Vagina (tissue), 2 donors: ENCODE results near the gene MAPK12. TPM values are rescaled to one million over a fixed set of nuclear protein-coding genes. Genes with fewer than 3 reads are reported as not detected.

Source experiments
- DNase-seq, 2 donors: peaks; one replicate each; pipeline ENCODE4 v3.0.0-alpha.2; 2017; ENCODE audit errors: extremely low spot score in 2 of 2
- H3K27ac ChIP-seq: fragments of 200-600 bp; sonication (generic); one replicate; pipeline ENCODE4 v1.5.1; 2019
- H3K27me3 ChIP-seq: fragments of 200-600 bp; sonication (generic); one replicate; pipeline ENCODE4 v1.5.1; 2019
- H3K36me3 ChIP-seq, 2 donors: fragments of 200-600 bp; sonication (generic); one replicate each; pipeline ENCODE4 v1.5.1; 2017 to 2019
- H3K4me1 ChIP-seq: fragments of 200-600 bp; sonication (generic); one replicate; pipeline ENCODE4 v1.5.1; 2019
- H3K4me3 ChIP-seq, 2 donors: fragments of 200-600 bp; sonication (generic); 1 replicate in 1 of 2; 2 replicates in 1 of 2; pipeline ENCODE4 v1.5.1; 2016 to 2019
- H3K9me3 ChIP-seq: fragments of 200-600 bp; sonication (generic); one replicate; pipeline ENCODE4 v1.5.1; 2019
- POLR2A ChIP-seq, 2 donors: fragments of 450-650 bp; IDR thresholded peaks; one replicate each; pipeline ENCODE4 v1.6.1; 2017; ENCODE audit warnings: antibody characterized with exemption in 2 of 2, mild to moderate bottlenecking in 2 of 2, moderate library complexity in 2 of 2
- POLR2AphosphoS5 ChIP-seq, 2 donors: sonication (generic); formaldehyde crosslinking; IDR thresholded peaks; one replicate each; pipeline ENCODE4 v1.9.0; 2017; ENCODE audit warnings: antibody characterized with exemption in 2 of 2, mild to moderate bottlenecking in 2 of 2, low read depth in 1 of 2; ENCODE audit not compliant: insufficient read depth in 1 of 2
- intact Hi-C: fragments of 100-400 bp; cut with DNase I; formaldehyde crosslinking; loops from one replicate; pipeline ENCODE4 v1.15.1; 2023
- total RNA-seq: library from RNA; depleted of rRNA; stranded (reverse); fragments of >200 nt; gene quantifications from one replicate; pipeline ENCODE4 v1.2.3, GENCODE V29; 2016
- TF ChIP-seq, protein P1 (sequence below), 3 experiments: fragments of 450-650 bp in 2 of 3; fragments of 200-600 bp in 1 of 3; sonication (generic) in 1 of 3; IDR thresholded peaks; one replicate each; pipeline ENCODE4 v1.5.1; 2017 to 2019; ENCODE audit warnings: antibody characterized with exemption in 3 of 3, mild to moderate bottlenecking in 2 of 3, moderate library complexity in 2 of 3

The MAPK12 gene
- total RNA-seq, 1 donor from 2014 or later: 15.0 TPM

DNA sequence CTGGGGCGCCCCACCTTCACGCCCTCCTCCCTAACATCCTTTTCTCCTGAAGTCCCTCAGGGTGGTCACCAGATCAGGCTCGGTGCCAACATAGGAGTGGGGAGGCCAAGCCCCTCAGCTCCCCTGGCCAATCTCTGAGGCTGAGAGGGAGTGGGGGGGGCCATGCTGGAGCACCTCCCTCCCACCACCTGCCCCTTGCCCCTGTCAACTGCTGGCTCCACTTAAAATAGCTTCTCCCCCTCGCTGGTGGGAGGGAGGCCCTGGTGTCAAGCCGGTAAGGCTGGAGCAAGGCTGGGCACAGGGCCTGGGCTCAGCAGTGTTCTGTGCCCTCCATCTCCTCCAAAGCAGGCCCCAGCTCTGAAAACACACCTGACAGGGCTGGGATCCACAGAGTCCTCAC, 41.1 kb upstream of the MAPK12 start:
- intact Hi-C loops: no loop called here
- no peak for DNase-seq
- H3K4me1 ChIP-seq: peaks cover 83% of the 10 kb centered on the region
- H3K27me3 ChIP-seq: no peaks in the 10 kb centered on the region
- H3K27ac ChIP-seq: peak overlapping the region; percentile 90
- TF ChIP-seq, protein P1, sequence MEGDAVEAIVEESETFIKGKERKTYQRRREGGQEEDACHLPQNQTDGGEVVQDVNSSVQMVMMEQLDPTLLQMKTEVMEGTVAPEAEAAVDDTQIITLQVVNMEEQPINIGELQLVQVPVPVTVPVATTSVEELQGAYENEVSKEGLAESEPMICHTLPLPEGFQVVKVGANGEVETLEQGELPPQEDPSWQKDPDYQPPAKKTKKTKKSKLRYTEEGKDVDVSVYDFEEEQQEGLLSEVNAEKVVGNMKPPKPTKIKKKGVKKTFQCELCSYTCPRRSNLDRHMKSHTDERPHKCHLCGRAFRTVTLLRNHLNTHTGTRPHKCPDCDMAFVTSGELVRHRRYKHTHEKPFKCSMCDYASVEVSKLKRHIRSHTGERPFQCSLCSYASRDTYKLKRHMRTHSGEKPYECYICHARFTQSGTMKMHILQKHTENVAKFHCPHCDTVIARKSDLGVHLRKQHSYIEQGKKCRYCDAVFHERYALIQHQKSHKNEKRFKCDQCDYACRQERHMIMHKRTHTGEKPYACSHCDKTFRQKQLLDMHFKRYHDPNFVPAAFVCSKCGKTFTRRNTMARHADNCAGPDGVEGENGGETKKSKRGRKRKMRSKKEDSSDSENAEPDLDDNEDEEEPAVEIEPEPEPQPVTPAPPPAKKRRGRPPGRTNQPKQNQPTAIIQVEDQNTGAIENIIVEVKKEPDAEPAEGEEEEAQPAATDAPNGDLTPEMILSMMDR (IDR thresholded peaks at IDR 0.05): no peak
- TF ChIP-seq POLR2A (IDR thresholded peaks at IDR 0.05) (no peak), POLR2AphosphoS5 (IDR thresholded peaks at IDR 0.05; ENCODE audit: insufficient read depth in 1 of 2, low read depth in 1 of 2) (no peak)
- peak overlapping the region in 1 of 2 donors; percentile 20 for H3K4me3 ChIP-seq
- no peaks in the 10 kb centered on the region for H3K9me3 ChIP-seq
- no peaks in the 10 kb centered on the region for H3K36me3 ChIP-seq

DNA sequence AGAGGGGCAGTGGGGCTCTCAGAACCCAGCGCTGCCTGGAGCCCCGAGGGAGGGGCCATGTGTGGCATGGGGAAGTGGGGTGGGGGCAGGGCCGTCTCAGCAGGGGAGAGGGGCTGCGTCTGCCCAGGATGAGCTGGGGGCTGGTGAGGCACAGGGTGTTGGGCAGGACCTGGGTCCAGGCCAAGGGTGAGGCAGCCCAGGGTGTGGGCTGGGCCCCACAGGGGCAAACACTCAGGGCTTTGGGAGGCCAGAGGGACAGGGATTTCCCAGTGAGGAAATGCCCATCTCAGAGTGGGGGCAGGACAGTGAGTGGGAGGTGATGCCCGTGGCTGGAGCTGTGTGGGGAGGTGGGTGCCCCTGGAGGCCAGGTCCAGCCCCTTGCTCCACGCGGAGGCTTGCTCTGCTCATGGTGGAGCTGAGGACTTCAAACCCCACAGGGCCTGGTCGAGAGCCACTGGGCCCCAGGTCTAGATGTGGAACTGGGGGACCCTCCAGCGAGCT, 40.6 kb upstream of the MAPK12 start:
- H3K9me3 ChIP-seq: no peaks in the 10 kb centered on the region
- intact Hi-C loops: no loop called here
- peaks cover 88% of the 10 kb centered on the region for H3K4me1 ChIP-seq
- peak overlapping the region; percentile 90 for H3K27ac ChIP-seq
- H3K4me3 ChIP-seq: peak overlapping the region; percentile 12 to 20
- TF ChIP-seq POLR2AphosphoS5 (IDR thresholded peaks at IDR 0.05; ENCODE audit: insufficient read depth in 1 of 2, low read depth in 1 of 2): no peak
- TF ChIP-seq, protein P1 (IDR thresholded peaks at IDR 0.05): no peak
- TF ChIP-seq POLR2A (IDR thresholded peaks at IDR 0.05): no peak
- no peak for DNase-seq
- no peaks in the 10 kb centered on the region for H3K27me3 ChIP-seq
- H3K36me3 ChIP-seq: no peaks in the 10 kb centered on the region

- TF ChIP-seq, protein P1 (IDR thresholded peaks at IDR 0.05): no peak
- TF ChIP-seq POLR2A (IDR thresholded peaks at IDR 0.05) (no peak), POLR2AphosphoS5 (IDR thresholded peaks at IDR 0.05; ENCODE audit: insufficient read depth in 1 of 2, low read depth in 1 of 2) (no peak)
- Histone ChIP-seq H3K4me1 (peaks cover 93% of the 10 kb centered on the region), H3K9me3 (no peaks in the 10 kb centered on the region), H3K27ac (peak overlapping the region; percentile 90), H3K4me3 (peak overlapping the region; percentile 12 to 20), H3K36me3 (no peaks in the 10 kb centered on the region), H3K27me3 (no peaks in the 10 kb centered on the region)
- intact Hi-C loops: no loop called here
- no peak for DNase-seq
Observed at GRCh38 chr22:50301581-50301991, 40.1 kb upstream of the MAPK12 start.

GRCh38 chr22:50300620-50301257, 39.3 kb upstream of the MAPK12 start:
- intact Hi-C loops: no loop called here
- Histone ChIP-seq H3K4me3 (peak overlapping the region; percentile 46 to 49), H3K4me1 (peaks cover 99% of the 10 kb centered on the region), H3K27ac (peak overlapping the region; percentile 90), H3K27me3 (no peaks in the 10 kb centered on the region), H3K9me3 (no peaks in the 10 kb centered on the region), H3K36me3 (no peaks in the 10 kb centered on the region)
- TF ChIP-seq POLR2AphosphoS5 (IDR thresholded peaks at IDR 0.05; ENCODE audit: insufficient read depth in 1 of 2, low read depth in 1 of 2): no peak
- no peak for TF ChIP-seq POLR2A (IDR thresholded peaks at IDR 0.05)
- TF ChIP-seq, protein P1 (IDR thresholded peaks at IDR 0.05): no peak
- no peak for DNase-seq
